K562 (cell line): ENCODE results near the gene SNX10. TPM values are rescaled to one million over a fixed set of nuclear protein-coding genes. Genes with fewer than 3 reads are reported as not detected.

Source experiments
- CBX8 ChIP-seq: fragments of 200-600 bp; sonication (generic); IDR thresholded peaks from 2 replicates; pipeline ENCODE4 v1.6.1; 2012; ENCODE audit warnings: borderline replicate concordance, mixed run types, low read depth, mild to moderate bottlenecking, moderate library complexity, mixed read lengths, low read length, control low read depth, inconsistent platforms; ENCODE audit not compliant: poor library complexity, severe bottlenecking; ENCODE audit errors: extremely low read depth
- CEBPG ChIP-seq, 3 experiments: fragments of 200-800 bp in 1 of 3; sonication (Bioruptor generic) in 1 of 3; sonication (generic) in 1 of 3; formaldehyde crosslinking in 1 of 3; IDR thresholded peaks in 2 of 3; conservative IDR thresholded peaks in 1 of 3; 2 replicates each; pipeline versions ENCODE4 v1.6.1 to v1.8.0; 2016 to 2022; ENCODE audit warnings: missing compliant biosample characterization in 2 of 3, missing genetic modification characterization in 2 of 3, mild to moderate bottlenecking in 1 of 3, missing genetic modification reagents in 1 of 3
- FOXM1 ChIP-seq, 2 experiments: fragments of 450-650 bp in 1 of 2; sonication (generic) in 1 of 2; formaldehyde crosslinking in 1 of 2; IDR thresholded peaks; 2 replicates each; pipeline versions ENCODE4 v1.6.1 to v1.9.0; 2017 to 2022; ENCODE audit warnings: low read depth in 2 of 2, mild to moderate bottlenecking in 2 of 2, missing genetic modification reagents in 1 of 2, moderate library complexity in 1 of 2
- HMBOX1 ChIP-seq: sonication (generic); IDR thresholded peaks from 2 replicates; pipeline ENCODE4 v1.6.1; 2016
- POLR2B ChIP-seq: fragments of 450-650 bp; IDR thresholded peaks from 2 replicates; pipeline ENCODE4 v1.6.1; 2018; ENCODE audit warnings: low read depth; ENCODE audit not compliant: partially characterized antibody
- PYGO2 ChIP-seq: fragments of 450-650 bp; IDR thresholded peaks from 2 replicates; pipeline ENCODE4 v1.6.1; 2016; ENCODE audit warnings: mild to moderate bottlenecking, missing genetic modification characterization, moderate library complexity, missing compliant biosample characterization
- RERE ChIP-seq: sonication (generic); formaldehyde crosslinking; IDR thresholded peaks from 2 replicates; pipeline ENCODE4 v1.8.0; 2023; ENCODE audit warnings: missing genetic modification reagents, mild to moderate bottlenecking, borderline replicate concordance
- SIRT6 ChIP-seq: IDR thresholded peaks from one replicate; pipeline ENCODE4 v1.6.1; 2012; ENCODE audit warnings: low read depth, mild to moderate bottlenecking, control low read depth, inconsistent platforms, low read length, moderate library complexity
- SMC3 ChIP-seq: conservative IDR thresholded peaks from 2 replicates; pipeline ENCODE4 v1.6.1; 2011; ENCODE audit warnings: low read depth, low read length, improper control_type of control experiment; ENCODE audit not compliant: insufficient read depth
- STAT5A ChIP-seq: IDR thresholded peaks from 2 replicates; pipeline ENCODE4 v1.6.1; 2012; ENCODE audit warnings: low read length, inconsistent platforms, borderline replicate concordance
- TBP ChIP-seq: optimal IDR thresholded peaks from 2 replicates; pipeline ENCODE3; 2011; ENCODE audit warnings: low read depth, low read length, improper control_type of control experiment
- ZBTB5 ChIP-seq: fragments of 450-650 bp; IDR thresholded peaks from 2 replicates; pipeline ENCODE4 v1.6.1; 2017; ENCODE audit warnings: antibody characterized with exemption
- ZNF143 ChIP-seq: sonication (generic); formaldehyde crosslinking; IDR thresholded peaks from 2 replicates; pipeline ENCODE4 v1.9.0; 2022; ENCODE audit warnings: mild to moderate bottlenecking, missing genetic modification reagents
- ZNF512 ChIP-seq: IDR thresholded peaks from 2 replicates; pipeline ENCODE4 v1.6.1; 2016; ENCODE audit warnings: missing genetic modification characterization, missing compliant biosample characterization
- ZNF766 ChIP-seq: fragments of 200-800 bp; sonication (Bioruptor generic); conservative IDR thresholded peaks from 2 replicates; pipeline ENCODE4 v1.6.1; 2016; ENCODE audit warnings: missing genetic modification characterization, missing compliant biosample characterization
- polyA plus RNA-seq, 8 experiments: library from polyadenylated mRNA; depleted of rRNA in 4 of 8; stranded (reverse) in 5 of 8; unstranded in 3 of 8; fragments of >200 nt; fragmentation: Nextera tagmentation in 2 of 8; fragmentation: Illumina TruSeq in 1 of 8; extraction: Ambion mirVana in 2 of 8; extraction: Trizol in 1 of 8; gene quantifications; 2 replicates each; pipeline versions ENCODE4 v1.2.1 to v1.2.3, GENCODE V29; 2011 to 2014; ENCODE audit warnings: inconsistent platforms in 1 of 8, missing spikeins in 1 of 8
- total RNA-seq, 7 experiments: library from RNA; depleted of rRNA in 6 of 7; stranded (reverse); fragments of >200 nt in 6 of 7; fragmentation: Illumina TruSeq in 2 of 7; extraction: Trizol in 2 of 7; gene quantifications; 2 replicates each; pipeline versions ENCODE4 v1.2.1 to v1.2.3, GENCODE V29; 2011 to 2021; ENCODE audit warnings: low replicate concordance in 1 of 7

The SNX10 gene
- total and polyA plus RNA-seq, 9 of the 15 experiments (the other 6 are each of a cell fraction or from before 2014, with no cell fraction given), result 6.9 to 16.5 (median 11.5) TPM

- TF ChIP-seq HMBOX1 (peak; percentile 57), STAT5A (no peak), SMC3 (peak; percentile 57), TBP (no peak), CEBPG (CRISPR knock-in tag; IDR thresholded peaks at IDR 0.05) (no peak), CEBPG (tag; conservative IDR thresholded peaks at IDR 0.05 in 1 of 2, IDR thresholded peaks at IDR 0.05 in 1 of 2) (peak in 1 of 2 experiments; percentile 85), POLR2B (no peak), ZNF143 (CRISPR knock-in tag) (no peak), ZBTB5 (no peak), CBX8 (no peak), FOXM1 (IDR thresholded peaks at IDR 0.05; ENCODE audit: low read depth) (no peak), FOXM1 (CRISPR knock-in tag; IDR thresholded peaks at IDR 0.05; ENCODE audit: low read depth) (no peak), SIRT6 (no peak), ZNF512 (no peak), RERE (CRISPR knock-in tag) (no peak), PYGO2 (tag) (no peak), ZNF766 (CRISPR knock-in tag) (no peak)
Measured at GRCh38 chr7:26284995-26285632, 6.5 kb upstream of the SNX10 start (continued).
